Measurements from ENCODE around the gene LRRC4C. TPM values are rescaled to one million over a fixed set of nuclear protein-coding genes. Genes with fewer than 3 reads are reported as not detected.

Gene LRRC4C
- total and polyA plus RNA-seq, 2 donors (not counting 3 experiments of a cell fraction or from before 2014, with no cell fraction given) = not detected

DNA sequence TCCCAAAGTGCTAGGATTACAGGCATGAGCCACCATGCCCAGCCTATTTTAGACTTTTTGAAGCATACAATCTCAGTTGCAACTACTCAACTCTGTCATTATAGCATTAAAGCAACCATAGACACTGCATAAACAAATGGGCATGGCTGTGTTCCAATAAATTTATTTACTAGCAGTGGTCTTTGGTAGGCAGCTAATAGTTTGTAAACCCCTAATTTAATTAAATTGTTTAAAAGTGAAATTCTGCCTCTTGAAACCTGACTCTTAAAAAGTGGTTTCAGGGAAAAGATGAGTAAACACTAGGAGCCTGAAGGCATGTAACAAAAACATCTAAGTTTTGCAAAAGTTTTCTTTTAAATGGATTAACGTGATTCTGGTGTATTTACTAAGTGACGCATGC, 1364.5 kb downstream of the LRRC4C start:
- Histone ChIP-seq H3K9me3 (replicated peaks; ENCODE audit: control insufficient read depth, insufficient read depth, low read length) (no peaks in the 10 kb centered on the region), H3K9me1 (replicated peaks; ENCODE audit: control insufficient read depth, extremely low read depth, insufficient read depth, low read length) (no peaks in the 10 kb centered on the region), H3K27me3 (ENCODE audit: control insufficient read depth in 2 of 2, insufficient read depth in 2 of 2, low read length in 2 of 2) (no peaks in the 10 kb centered on the region), H3K4me3 (replicated peaks in 1 of 3; ENCODE audit: insufficient read depth in 1 of 3, low read depth in 1 of 3, low read length in 3 of 3) (no peak overlapping the region), H3K79me2 (ENCODE audit: control insufficient read depth, insufficient read depth, low read length) (no peaks in the 10 kb centered on the region), H3K36me3 (ENCODE audit: control insufficient read depth in 2 of 2, extremely low read depth in 1 of 2, insufficient read depth in 2 of 2, low read length in 2 of 2) (no peaks in the 10 kb centered on the region), H2AFZ (ENCODE audit: low read depth, low read length) (no peak overlapping the region), H4K20me1 (replicated peaks; ENCODE audit: control insufficient read depth, extremely low read depth, insufficient read depth, low read length) (no peaks in the 10 kb centered on the region), H3K27ac (ENCODE audit: insufficient read depth, low read depth, low read length) (no peak overlapping the region), H3K4me2 (ENCODE audit: insufficient read depth, low read length) (no peak overlapping the region), H3K9ac (replicated peaks; ENCODE audit: extremely low read depth, insufficient read depth, low read length) (no peak overlapping the region), H3K4me1 (ENCODE audit: control insufficient read depth, extremely low read depth, insufficient read depth, low read length) (no peaks in the 10 kb centered on the region)
- no peak for DNase-seq (ENCODE audit: low read depth, low spot score)
- ChIA-PET CTCF (no interaction called here), POLR2A (no interaction called here)
- FAIRE-seq = no peak
- intact Hi-C loops (cut with micrococcal nuclease) (no loop called here), dilution Hi-C loops (cut with MboI; ENCODE audit: extremely low pct_ligation_motif_present, low sequenced_read_pairs) (no loop called here)
- TF ChIP-seq FOS (IDR thresholded peaks at IDR 0.05; ENCODE audit: borderline replicate concordance, insufficient read depth, low read length) = no peak
- no TSS peak for BruUV-seq (replicated peaks)

DNA sequence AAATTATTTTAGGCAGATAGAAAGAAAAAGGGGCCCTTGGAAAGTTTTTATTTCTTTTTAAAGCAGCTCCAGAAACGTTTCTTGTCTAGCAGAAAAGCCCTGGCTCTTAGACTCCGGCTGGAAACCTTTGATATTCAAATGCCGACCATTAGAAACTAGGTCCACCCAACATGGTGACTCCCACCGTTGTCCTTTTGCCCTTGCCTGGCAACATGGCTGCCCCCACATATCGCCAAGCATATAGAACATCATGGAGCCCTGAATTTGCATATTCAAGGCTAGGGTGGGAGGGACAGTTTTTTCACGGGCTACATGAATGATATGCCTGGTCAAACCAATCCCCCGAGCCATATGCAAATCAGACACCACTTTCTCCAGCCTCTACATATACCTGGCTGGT, 1379.0 kb downstream of the LRRC4C start:
- no peak overlapping the region for H3K27ac ChIP-seq (ENCODE audit: insufficient read depth, low read depth, low read length)
- no peak for DNase-seq (ENCODE audit: low read depth, low spot score)
- H3K9me3 ChIP-seq (replicated peaks; ENCODE audit: control insufficient read depth, insufficient read depth, low read length) = no peaks in the 10 kb centered on the region
- BruUV-seq (replicated peaks) = no TSS peak
- no peaks in the 10 kb centered on the region for H3K27me3 ChIP-seq (ENCODE audit: control insufficient read depth in 2 of 2, insufficient read depth in 2 of 2, low read length in 2 of 2)
- no peaks in the 10 kb centered on the region for H4K20me1 ChIP-seq (replicated peaks; ENCODE audit: control insufficient read depth, extremely low read depth, insufficient read depth, low read length)
- POLR2A ChIA-PET = no interaction called here
- H3K4me3 ChIP-seq (replicated peaks in 1 of 3; ENCODE audit: insufficient read depth in 1 of 3, low read depth in 1 of 3, low read length in 3 of 3) = no peak overlapping the region
- H3K4me2 ChIP-seq (ENCODE audit: insufficient read depth, low read length) = no peak overlapping the region
- no peak overlapping the region for H2AFZ ChIP-seq (ENCODE audit: low read depth, low read length)
- no peak for FAIRE-seq
- H3K79me2 ChIP-seq (ENCODE audit: control insufficient read depth, insufficient read depth, low read length) = no peaks in the 10 kb centered on the region
- TF ChIP-seq EZH2 (IDR thresholded peaks at IDR 0.05; ENCODE audit: borderline replicate concordance, low read depth, low read length, severe bottlenecking) (no peak), POLR2AphosphoS5 (IDR thresholded peaks at IDR 0.05; ENCODE audit: insufficient read depth, low read depth, low read length) (no peak), JUN (IDR thresholded peaks at IDR 0.05; ENCODE audit: borderline replicate concordance, insufficient read depth, insufficient read length, low read depth) (no peak), POLR2A (IDR thresholded peaks at IDR 0.05; ENCODE audit: low read depth, low read length) (no peak)
- TF ChIP-seq, protein P1, sequence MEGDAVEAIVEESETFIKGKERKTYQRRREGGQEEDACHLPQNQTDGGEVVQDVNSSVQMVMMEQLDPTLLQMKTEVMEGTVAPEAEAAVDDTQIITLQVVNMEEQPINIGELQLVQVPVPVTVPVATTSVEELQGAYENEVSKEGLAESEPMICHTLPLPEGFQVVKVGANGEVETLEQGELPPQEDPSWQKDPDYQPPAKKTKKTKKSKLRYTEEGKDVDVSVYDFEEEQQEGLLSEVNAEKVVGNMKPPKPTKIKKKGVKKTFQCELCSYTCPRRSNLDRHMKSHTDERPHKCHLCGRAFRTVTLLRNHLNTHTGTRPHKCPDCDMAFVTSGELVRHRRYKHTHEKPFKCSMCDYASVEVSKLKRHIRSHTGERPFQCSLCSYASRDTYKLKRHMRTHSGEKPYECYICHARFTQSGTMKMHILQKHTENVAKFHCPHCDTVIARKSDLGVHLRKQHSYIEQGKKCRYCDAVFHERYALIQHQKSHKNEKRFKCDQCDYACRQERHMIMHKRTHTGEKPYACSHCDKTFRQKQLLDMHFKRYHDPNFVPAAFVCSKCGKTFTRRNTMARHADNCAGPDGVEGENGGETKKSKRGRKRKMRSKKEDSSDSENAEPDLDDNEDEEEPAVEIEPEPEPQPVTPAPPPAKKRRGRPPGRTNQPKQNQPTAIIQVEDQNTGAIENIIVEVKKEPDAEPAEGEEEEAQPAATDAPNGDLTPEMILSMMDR (IDR thresholded peaks at IDR 0.05; ENCODE audit: extremely low read depth in 1 of 2, insufficient read depth in 1 of 2, low read depth in 1 of 2, low read length in 2 of 2) = no peak
- H3K4me1 ChIP-seq (ENCODE audit: control insufficient read depth, extremely low read depth, insufficient read depth, low read length) = no peaks in the 10 kb centered on the region
- intact Hi-C loops (cut with micrococcal nuclease) = no loop called here
- no peaks in the 10 kb centered on the region for H3K9me1 ChIP-seq (replicated peaks; ENCODE audit: control insufficient read depth, extremely low read depth, insufficient read depth, low read length)
- no peaks in the 10 kb centered on the region for H3K36me3 ChIP-seq (ENCODE audit: control insufficient read depth in 2 of 2, extremely low read depth in 1 of 2, insufficient read depth in 2 of 2, low read length in 2 of 2)
- dilution Hi-C loops (cut with MboI; ENCODE audit: extremely low pct_ligation_motif_present, low sequenced_read_pairs) = no loop called here
- CTCF ChIA-PET = no interaction called here
- no peak overlapping the region for H3K9ac ChIP-seq (replicated peaks; ENCODE audit: extremely low read depth, insufficient read depth, low read length)

Small RNAs within 50 kb of the gene (small RNA-seq; reads per million reads assigned to genes)
- not detected for gene RF00019 (ENCODE audit: insufficient read depth, insufficient read length, low read depth, low replicate concordance)
- gene RNU6-365P (ENCODE audit: insufficient read depth, insufficient read length, low read depth, low replicate concordance) = not detected

All from endothelial cell of umbilical vein (primary cell).